AG09309 (cell line): ENCODE data around the gene AFAP1.

Source experiments
- DNase-seq: peaks from one replicate; pipeline ENCODE4 v3.0.0-alpha.2; 2010; ENCODE audit warnings: low read depth
- H3K4me3 ChIP-seq: 2 replicates; pipeline ENCODE4 v1.5.1; 2011; ENCODE audit warnings: mild to moderate bottlenecking, low read depth, low read length, moderate library complexity; ENCODE audit not compliant: control insufficient read depth
- TF ChIP-seq, protein P1 (sequence below): IDR thresholded peaks from 2 replicates; pipeline ENCODE4 v1.5.1; 2011; ENCODE audit warnings: mild to moderate bottlenecking, low read depth, low read length, inconsistent platforms; ENCODE audit not compliant: insufficient read depth, control insufficient read depth; ENCODE audit errors: missing control alignments

AFAP1 gene

DNA sequence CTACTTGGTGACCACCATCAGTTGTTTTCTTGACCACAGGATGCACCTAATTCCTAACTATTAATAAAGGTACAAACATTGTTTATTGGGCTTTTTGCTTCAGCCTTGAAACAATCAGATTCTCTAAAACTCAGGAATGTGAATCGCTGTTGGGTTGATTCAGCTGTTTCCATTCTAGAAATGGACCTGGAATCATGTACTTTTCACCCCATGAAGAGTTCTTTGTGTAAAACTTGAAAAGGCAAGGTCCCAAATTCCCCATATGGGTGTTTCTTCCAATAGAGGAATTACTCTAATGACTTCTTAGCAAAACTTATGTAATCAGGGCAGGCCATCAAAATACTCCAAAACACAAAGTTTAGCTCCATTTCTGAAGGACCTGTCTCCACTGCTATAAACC is 7.4 kb downstream of the AFAP1 start:
- no peak overlapping the region for H3K4me3 ChIP-seq
- TF ChIP-seq, protein P1, sequence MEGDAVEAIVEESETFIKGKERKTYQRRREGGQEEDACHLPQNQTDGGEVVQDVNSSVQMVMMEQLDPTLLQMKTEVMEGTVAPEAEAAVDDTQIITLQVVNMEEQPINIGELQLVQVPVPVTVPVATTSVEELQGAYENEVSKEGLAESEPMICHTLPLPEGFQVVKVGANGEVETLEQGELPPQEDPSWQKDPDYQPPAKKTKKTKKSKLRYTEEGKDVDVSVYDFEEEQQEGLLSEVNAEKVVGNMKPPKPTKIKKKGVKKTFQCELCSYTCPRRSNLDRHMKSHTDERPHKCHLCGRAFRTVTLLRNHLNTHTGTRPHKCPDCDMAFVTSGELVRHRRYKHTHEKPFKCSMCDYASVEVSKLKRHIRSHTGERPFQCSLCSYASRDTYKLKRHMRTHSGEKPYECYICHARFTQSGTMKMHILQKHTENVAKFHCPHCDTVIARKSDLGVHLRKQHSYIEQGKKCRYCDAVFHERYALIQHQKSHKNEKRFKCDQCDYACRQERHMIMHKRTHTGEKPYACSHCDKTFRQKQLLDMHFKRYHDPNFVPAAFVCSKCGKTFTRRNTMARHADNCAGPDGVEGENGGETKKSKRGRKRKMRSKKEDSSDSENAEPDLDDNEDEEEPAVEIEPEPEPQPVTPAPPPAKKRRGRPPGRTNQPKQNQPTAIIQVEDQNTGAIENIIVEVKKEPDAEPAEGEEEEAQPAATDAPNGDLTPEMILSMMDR: no peak
- DNase-seq: no peak

DNA sequence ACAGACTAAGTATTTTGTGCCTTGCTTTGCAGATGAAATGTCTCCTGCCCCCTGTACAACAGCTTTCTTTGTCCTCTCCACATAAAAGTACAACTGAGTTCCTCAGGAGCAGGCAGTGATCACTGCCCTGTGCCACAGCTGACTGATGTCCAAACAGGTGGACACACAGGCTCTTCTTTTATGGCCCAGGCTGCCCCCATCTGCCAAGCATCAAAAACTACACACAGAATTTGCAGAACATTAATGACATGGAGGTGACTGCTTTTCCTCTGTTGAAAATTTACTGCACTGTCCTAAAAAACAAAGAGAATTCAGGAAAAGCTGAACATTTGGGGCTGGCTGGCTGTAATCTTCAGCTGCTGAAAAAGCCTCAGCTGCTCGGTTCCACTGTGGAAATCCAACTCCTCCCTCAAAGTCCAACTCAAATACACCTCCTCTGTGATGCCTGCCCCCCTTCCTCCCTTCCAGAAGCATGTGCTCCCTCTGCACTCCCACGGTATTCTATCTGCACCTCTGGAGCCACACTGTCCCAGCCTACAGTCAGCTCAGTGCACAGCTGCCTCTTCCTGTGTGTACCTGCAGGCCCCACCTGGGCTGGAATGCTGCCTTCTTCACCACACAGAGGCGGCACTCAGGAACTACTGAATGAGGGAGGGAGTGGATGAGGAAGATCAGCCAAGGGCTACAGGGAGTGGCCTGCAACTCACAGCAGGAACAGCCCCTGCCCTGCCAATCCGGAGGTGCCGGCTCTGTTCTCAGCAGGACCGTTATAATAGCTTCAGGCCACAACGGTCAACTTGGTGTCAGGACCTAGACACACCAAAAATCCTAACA is 10.3 kb downstream of the AFAP1 start:
- TF ChIP-seq, protein P1: peak; percentile 46
- no peak for DNase-seq
- no peak overlapping the region for H3K4me3 ChIP-seq

DNA sequence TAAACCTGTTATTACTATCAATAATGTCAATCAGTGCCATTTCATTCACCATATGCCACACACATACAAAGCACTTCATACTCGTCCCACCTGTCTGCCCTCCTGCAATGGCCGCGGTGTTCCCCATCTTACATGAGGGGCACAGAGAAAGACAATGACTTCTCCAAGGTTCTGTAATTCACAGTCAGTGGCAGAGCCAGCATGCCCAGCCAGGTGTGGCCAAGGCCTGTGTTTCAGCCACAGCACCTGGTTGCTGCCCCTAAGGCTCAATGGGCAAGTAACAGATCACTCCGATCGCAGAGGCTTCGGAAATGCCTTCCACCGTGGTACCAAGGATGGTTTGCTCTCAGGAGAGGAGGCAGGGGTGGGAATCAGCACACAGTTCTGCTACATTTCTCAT is 10.9 kb downstream of the AFAP1 start:
- TF ChIP-seq, protein P1: no peak
- no peak overlapping the region for H3K4me3 ChIP-seq
- no peak for DNase-seq

- no peak overlapping the region for H3K4me3 ChIP-seq
- TF ChIP-seq, protein P1: no peak
- DNase-seq: no peak
These were observed 12.8 kb downstream of the AFAP1 start for GRCh38 chr4:7926822-7927221.

DNA sequence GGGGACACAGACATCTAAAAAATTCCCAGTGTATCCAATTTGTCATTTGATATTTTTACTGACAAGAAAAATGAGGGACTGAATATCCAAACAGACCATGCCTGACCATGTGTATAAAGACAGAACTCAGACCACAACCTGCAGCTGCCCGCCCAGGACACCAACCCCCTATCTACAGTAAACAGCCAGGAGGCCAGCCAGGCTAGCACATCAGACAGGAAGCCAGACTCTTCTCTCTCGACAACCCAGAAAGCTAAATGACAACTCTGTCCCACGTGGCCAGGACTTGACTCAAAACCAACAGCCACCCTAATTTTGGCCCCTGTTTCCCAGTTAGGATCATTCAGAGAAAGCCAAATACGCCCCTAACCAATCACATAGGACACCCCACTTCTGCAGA is 15.1 kb downstream of the AFAP1 start:
- no peak for DNase-seq
- H3K4me3 ChIP-seq: no peak overlapping the region
- TF ChIP-seq, protein P1: no peak

DNA sequence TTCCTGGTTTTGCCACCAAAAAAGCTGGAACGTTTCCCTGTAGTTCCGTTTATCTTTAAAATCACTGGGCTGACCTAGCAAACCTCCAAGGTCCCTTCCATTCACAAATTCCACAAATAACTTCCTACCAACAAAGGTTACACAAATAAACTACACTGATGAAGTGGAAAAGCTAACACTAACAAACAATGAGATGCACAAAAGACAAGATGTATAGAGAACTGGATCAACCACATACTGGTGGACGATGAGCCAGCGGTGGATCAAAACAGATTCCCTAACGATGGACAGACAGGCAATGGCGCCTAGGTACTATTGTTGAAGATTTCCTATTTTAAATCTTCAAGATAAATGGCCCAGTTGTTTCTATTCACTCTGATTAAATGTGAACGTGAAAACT is 15.5 kb downstream of the AFAP1 start:
- no peak for DNase-seq
- TF ChIP-seq, protein P1: no peak
- no peak overlapping the region for H3K4me3 ChIP-seq

- H3K4me3 ChIP-seq: no peak overlapping the region
- TF ChIP-seq, protein P1: no peak
- no peak for DNase-seq
These were observed 17.2 kb downstream of the AFAP1 start for GRCh38 chr4:7922466-7922865.
